ENCODE results near the gene RIMBP3B. TPM values are rescaled to one million over a fixed set of nuclear protein-coding genes. Genes with fewer than 3 reads are reported as not detected.
"Not testable (repeated sequence)": the region's sequence is repeated elsewhere in the genome, so short reads cannot be mapped to it uniquely, and the experiment has no call there.

Gene RIMBP3B
- total and polyA plus RNA-seq, 2 of the 8 experiments (the other 6 are each of a cell fraction or from before 2014, with no cell fraction given) = 0.02 to 0.19 TPM

- H4K8ac ChIP-seq (ENCODE audit: extremely low read depth, insufficient read depth, low read length); H4K91ac ChIP-seq (replicated peaks; ENCODE audit: insufficient read length, low read length); H3K4ac ChIP-seq (replicated peaks; ENCODE audit: insufficient read length, low read depth, low read length); H3K36me3 ChIP-seq (ENCODE audit: control insufficient read depth in 2 of 4, insufficient read depth in 4 of 4, low read length in 3 of 4); H2BK120ac ChIP-seq (replicated peaks; ENCODE audit: low read depth, low read length); H3K27ac ChIP-seq (ENCODE audit: low read depth, low read length); H4K20me1 ChIP-seq (replicated peaks in 1 of 2; ENCODE audit: control insufficient read depth in 1 of 2, insufficient read depth in 2 of 2, low read length in 2 of 2); H2AFZ ChIP-seq (ENCODE audit: low read length); H3K4me1 ChIP-seq (replicated peaks in 1 of 4; ENCODE audit: control insufficient read depth in 3 of 4, insufficient read depth in 4 of 4, low read length in 3 of 4); H4K5ac ChIP-seq (ENCODE audit: insufficient read length, low read depth, low read length); H2BK15ac ChIP-seq (ENCODE audit: low read length); H3K23ac ChIP-seq (ENCODE audit: insufficient read length); H3K18ac ChIP-seq (ENCODE audit: extremely low read depth, low read length); H2BK12ac ChIP-seq (ENCODE audit: low read depth, low read length); H2BK20ac ChIP-seq (ENCODE audit: low read length); H3K23me2 ChIP-seq (ENCODE audit: low read depth, low read length); FAIRE-seq; DNase-seq (ENCODE audit: low read depth in 1 of 2, low spot score in 2 of 2); H3K79me1 ChIP-seq (ENCODE audit: low read depth, low read length); H3K9me3 ChIP-seq (ENCODE audit: insufficient read depth in 2 of 2, low read depth in 1 of 2, low read length in 1 of 2); H3K14ac ChIP-seq (ENCODE audit: insufficient read length); POLR2A ChIA-PET (ENCODE audit: partially characterized antibody); H3K79me2 ChIP-seq (ENCODE audit: control insufficient read depth in 1 of 2, insufficient read depth in 2 of 2, low read length in 2 of 2); H2AK5ac ChIP-seq (ENCODE audit: low read depth, low read length); CTCF ChIA-PET (ENCODE audit: partially characterized antibody); H3K4me2 ChIP-seq (ENCODE audit: insufficient read depth in 1 of 2, low read depth in 2 of 2, low read length in 2 of 2); H3K9ac ChIP-seq (replicated peaks in 1 of 4; ENCODE audit: extremely low read depth in 1 of 4, low read depth in 3 of 4, low read length in 3 of 4); H2BK5ac ChIP-seq (ENCODE audit: low read depth, low read length); H3K56ac ChIP-seq (replicated peaks; ENCODE audit: insufficient read length, low read depth, low read length); H3K27me3 ChIP-seq (replicated peaks in 1 of 4; ENCODE audit: control insufficient read depth in 3 of 4, extremely low read depth in 1 of 4, insufficient read depth in 3 of 4, low read length in 3 of 4); H3K4me3 ChIP-seq (ENCODE audit: extremely low read depth in 1 of 4, insufficient read depth in 2 of 4, low read depth in 3 of 4, low read length in 4 of 4): not testable (repeated sequence)
- WGBS, 2 experiments (ENCODE audit: extremely low coverage in 1 of 2, insufficient coverage in 1 of 2, insufficient read length in 1 of 2, insufficient replicate concordance in 2 of 2, low coverage in 1 of 2, low lambda C conversion rate in 2 of 2, missing lambda C conversion rate in 1 of 2) = no CpG with 5 or more reads among the region's 7 CpGs
Observed at GRCh38 chr22:21389480-21389879, 5.9 kb downstream of the RIMBP3B start.

DNA sequence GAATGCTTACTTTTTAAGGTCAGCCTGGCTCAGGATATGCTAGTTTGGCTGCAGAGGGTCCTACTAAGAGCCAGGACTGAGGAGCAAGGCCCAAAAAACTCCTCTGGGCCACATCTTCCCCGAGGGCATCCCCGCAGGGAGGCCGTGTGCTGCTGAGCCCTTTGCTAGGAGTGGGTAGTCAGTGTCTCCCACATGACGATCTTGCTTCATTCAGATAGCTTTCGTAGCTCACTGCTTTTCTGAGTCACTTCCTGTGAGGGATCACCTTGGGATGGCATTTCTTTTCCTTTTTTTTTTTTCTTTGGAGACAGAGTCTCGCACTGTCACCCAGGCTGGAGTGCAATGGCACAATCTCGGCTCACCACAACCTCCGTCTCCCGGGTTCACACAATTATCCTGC lies 6.5 kb downstream of the RIMBP3B start:
- H2BK120ac ChIP-seq (replicated peaks; ENCODE audit: low read depth, low read length); H3K27ac ChIP-seq (ENCODE audit: low read depth, low read length); H2BK5ac ChIP-seq (ENCODE audit: low read depth, low read length); H3K4ac ChIP-seq (replicated peaks; ENCODE audit: insufficient read length, low read depth, low read length); DNase-seq (ENCODE audit: low read depth in 1 of 2, low spot score in 2 of 2); H3K36me3 ChIP-seq (ENCODE audit: control insufficient read depth in 2 of 4, insufficient read depth in 4 of 4, low read length in 3 of 4); H3K79me1 ChIP-seq (ENCODE audit: low read depth, low read length); H2BK15ac ChIP-seq (ENCODE audit: low read length); H3K23ac ChIP-seq (ENCODE audit: insufficient read length); H2AK5ac ChIP-seq (ENCODE audit: low read depth, low read length); H3K9ac ChIP-seq (replicated peaks in 1 of 4; ENCODE audit: extremely low read depth in 1 of 4, low read depth in 3 of 4, low read length in 3 of 4); POLR2A ChIA-PET (ENCODE audit: partially characterized antibody); H4K5ac ChIP-seq (ENCODE audit: insufficient read length, low read depth, low read length); H3K27me3 ChIP-seq (replicated peaks in 1 of 4; ENCODE audit: control insufficient read depth in 3 of 4, extremely low read depth in 1 of 4, insufficient read depth in 3 of 4, low read length in 3 of 4); FAIRE-seq; CTCF ChIA-PET (ENCODE audit: partially characterized antibody); H4K91ac ChIP-seq (replicated peaks; ENCODE audit: insufficient read length, low read length); H3K23me2 ChIP-seq (ENCODE audit: low read depth, low read length); H2BK12ac ChIP-seq (ENCODE audit: low read depth, low read length); H4K8ac ChIP-seq (ENCODE audit: extremely low read depth, insufficient read depth, low read length); H3K9me3 ChIP-seq (ENCODE audit: insufficient read depth in 2 of 2, low read depth in 1 of 2, low read length in 1 of 2); H3K79me2 ChIP-seq (ENCODE audit: control insufficient read depth in 1 of 2, insufficient read depth in 2 of 2, low read length in 2 of 2); H3K14ac ChIP-seq (ENCODE audit: insufficient read length); H4K20me1 ChIP-seq (replicated peaks in 1 of 2; ENCODE audit: control insufficient read depth in 1 of 2, insufficient read depth in 2 of 2, low read length in 2 of 2); H3K56ac ChIP-seq (replicated peaks; ENCODE audit: insufficient read length, low read depth, low read length); H3K4me1 ChIP-seq (replicated peaks in 1 of 4; ENCODE audit: control insufficient read depth in 3 of 4, insufficient read depth in 4 of 4, low read length in 3 of 4); H3K4me3 ChIP-seq (ENCODE audit: extremely low read depth in 1 of 4, insufficient read depth in 2 of 4, low read depth in 3 of 4, low read length in 4 of 4); H3K4me2 ChIP-seq (ENCODE audit: insufficient read depth in 1 of 2, low read depth in 2 of 2, low read length in 2 of 2); H3K18ac ChIP-seq (ENCODE audit: extremely low read depth, low read length); H2AFZ ChIP-seq (ENCODE audit: low read length); H2BK20ac ChIP-seq (ENCODE audit: low read length): not testable (repeated sequence)
- WGBS, 2 experiments (ENCODE audit: extremely low coverage in 1 of 2, insufficient coverage in 1 of 2, insufficient read length in 1 of 2, insufficient replicate concordance in 2 of 2, low coverage in 1 of 2, low lambda C conversion rate in 2 of 2, missing lambda C conversion rate in 1 of 2) = no CpG with 5 or more reads among the region's 9 CpGs
